Upper lobe of left lung (tissue), 6 donors: Measurements from ENCODE around the gene CLCN2. TPM values are rescaled to one million over a fixed set of nuclear protein-coding genes. Genes with fewer than 3 reads are reported as not detected.
A peak's percentile ranks its signal among the peaks of the same experiment; 100 is the strongest.

Experiments used
- ATAC-seq, 2 donors: fragments of 200-7000 bp; cut with Tn5 transposase; one replicate each; pipeline ENCODE4 v1.9.1; 2022; ENCODE audit warnings: mild to moderate bottlenecking in 2 of 2, moderate library complexity in 2 of 2; ENCODE audit not compliant: low FRiP score in 2 of 2
- DNase-seq, 2 donors: peaks; one replicate each; pipeline ENCODE4 v3.0.0-alpha.2; 2019 to 2020
- H3K27ac ChIP-seq, 4 donors: fragments of 200-600 bp; sonication (generic); one replicate each; pipeline ENCODE4 v1.5.1; 2016 to 2019
- H3K27me3 ChIP-seq, 4 donors: fragments of 200-600 bp; sonication (generic); one replicate each; pipeline ENCODE4 v1.5.1; 2017 to 2019
- H3K36me3 ChIP-seq, 4 donors: fragments of 200-600 bp; sonication (generic); one replicate each; pipeline ENCODE4 v1.5.1; 2016 to 2019
- H3K4me1 ChIP-seq, 4 donors: fragments of 200-600 bp; sonication (generic); one replicate each; pipeline ENCODE4 v1.5.1; 2018 to 2019
- H3K4me3 ChIP-seq, 4 donors: fragments of 200-600 bp; sonication (generic); one replicate each; pipeline ENCODE4 v1.5.1; 2017 to 2019; ENCODE audit warnings: mild to moderate bottlenecking in 2 of 4, moderate library complexity in 1 of 4
- H3K9me3 ChIP-seq, 4 donors: fragments of 200-600 bp; sonication (generic); one replicate each; pipeline ENCODE4 v1.5.1; 2018 to 2019
- EP300 ChIP-seq, 4 donors: sonication (generic); formaldehyde crosslinking; IDR thresholded peaks; one replicate each; pipeline ENCODE4 v1.5.1; 2017; ENCODE audit warnings: antibody characterized with exemption in 4 of 4, control low read depth in 2 of 4
- POLR2A ChIP-seq, 4 donors: fragments of 450-650 bp; IDR thresholded peaks; one replicate each; pipeline ENCODE4 v1.5.1; 2016 to 2017; ENCODE audit warnings: antibody characterized with exemption in 4 of 4, mild to moderate bottlenecking in 2 of 4
- POLR2AphosphoS5 ChIP-seq, 2 donors: sonication (generic); formaldehyde crosslinking; IDR thresholded peaks; one replicate each; pipeline ENCODE4 v1.5.1; 2017; ENCODE audit warnings: antibody characterized with exemption in 2 of 2
- WGBS, 2 donors: methylation state at CpG; one replicate each; pipeline ENCODE4 v1.1.5; 2017 to 2018; 5-methylcytosine and 5-hydroxymethylcytosine counted together
- small RNA-seq, 4 donors: library from RNA; depleted of rRNA; stranded (forward); fragments of <200 nt; gene quantifications; one replicate each; pipeline ENCODE3, GENCODE V24; 2016
- total RNA-seq, 6 donors: library from RNA; depleted of rRNA in 4 of 6; stranded (reverse); fragments of >200 nt in 4 of 6; gene quantifications; one replicate each; pipeline versions ENCODE4 v1.1.0 to v1.2.1, GENCODE V29; 2016 to 2021
- TF ChIP-seq, protein P1 (sequence below), 6 experiments: fragments of 450-650 bp in 4 of 6; fragments of 200-600 bp in 2 of 6; sonication (generic) in 2 of 6; IDR thresholded peaks; one replicate each; pipeline ENCODE4 v1.5.1; 2016 to 2019; ENCODE audit warnings: antibody characterized with exemption in 6 of 6
- donor health status: DM: no; HTN: no; CAD: no; lungs with moderate emphysema.
- donor health status: DM: no; HTN: yes; CAD: no; lungs with severe emphysema.

The CLCN2 gene
- total RNA-seq, 6 donors from 2014 or later: 3.0 to 14.7 (median 5.3) TPM

DNA sequence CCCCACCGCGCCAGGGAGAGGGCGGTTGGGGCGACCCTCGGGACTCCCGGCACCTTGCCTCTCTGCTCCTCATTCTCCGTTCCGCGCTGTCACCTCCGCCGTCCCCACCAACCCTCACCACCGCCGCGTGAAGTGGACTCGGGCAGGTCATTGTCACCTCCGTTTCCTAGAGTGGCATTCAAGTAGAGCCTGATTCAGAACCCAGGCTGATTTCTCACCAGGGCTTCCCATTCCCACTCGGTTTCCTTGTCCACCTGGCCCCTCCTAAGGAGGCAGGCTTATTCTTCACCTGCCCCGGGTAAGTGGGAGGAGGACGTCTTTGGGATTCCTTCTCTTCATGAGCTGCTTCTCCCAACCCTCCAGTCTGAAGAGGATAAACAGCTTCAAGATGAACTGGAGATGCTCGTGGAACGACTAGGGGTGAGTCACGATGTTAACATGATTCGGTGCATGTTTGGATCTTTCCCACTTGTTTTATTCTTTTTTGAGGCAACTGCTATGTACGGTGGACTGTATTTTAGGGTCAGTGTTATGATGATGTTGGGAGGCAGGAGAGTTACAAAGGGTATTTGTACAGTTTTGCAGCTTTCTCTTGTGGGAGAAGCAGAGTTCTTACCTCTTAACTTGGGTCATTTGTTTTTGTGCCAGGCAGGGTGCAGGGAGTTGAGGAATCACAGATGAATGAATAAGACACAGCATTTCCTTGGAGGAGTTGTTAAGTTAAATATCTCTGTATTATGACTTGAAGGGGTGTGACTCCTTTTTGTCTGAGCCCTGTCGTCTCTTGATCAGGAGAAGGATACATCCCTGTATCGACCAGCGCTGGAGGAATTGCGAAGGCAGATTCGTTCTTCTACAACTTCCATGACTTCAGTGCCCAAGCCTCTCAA lies 61.7 kb downstream of the CLCN2 start:
- Histone ChIP-seq H3K4me3 (peak overlapping the region; percentile 54 to 97 (median 68)), H3K9me3 (no peaks in the 10 kb centered on the region), H3K36me3 (peaks cover 30 to 47% (median 42%) of the 10 kb centered on the region in 4 donors), H3K4me1 (peaks cover 12 to 21% (median 16%) of the 10 kb centered on the region in 4 donors), H3K27me3 (no peaks in the 10 kb centered on the region), H3K27ac (peak overlapping the region; percentile 75 to 89 (median 85))
- no peak for TF ChIP-seq POLR2A (IDR thresholded peaks at IDR 0.05)
- no peak for TF ChIP-seq EP300 (IDR thresholded peaks at IDR 0.05)
- TF ChIP-seq POLR2AphosphoS5 (IDR thresholded peaks at IDR 0.05): no peak
- TF ChIP-seq, protein P1, sequence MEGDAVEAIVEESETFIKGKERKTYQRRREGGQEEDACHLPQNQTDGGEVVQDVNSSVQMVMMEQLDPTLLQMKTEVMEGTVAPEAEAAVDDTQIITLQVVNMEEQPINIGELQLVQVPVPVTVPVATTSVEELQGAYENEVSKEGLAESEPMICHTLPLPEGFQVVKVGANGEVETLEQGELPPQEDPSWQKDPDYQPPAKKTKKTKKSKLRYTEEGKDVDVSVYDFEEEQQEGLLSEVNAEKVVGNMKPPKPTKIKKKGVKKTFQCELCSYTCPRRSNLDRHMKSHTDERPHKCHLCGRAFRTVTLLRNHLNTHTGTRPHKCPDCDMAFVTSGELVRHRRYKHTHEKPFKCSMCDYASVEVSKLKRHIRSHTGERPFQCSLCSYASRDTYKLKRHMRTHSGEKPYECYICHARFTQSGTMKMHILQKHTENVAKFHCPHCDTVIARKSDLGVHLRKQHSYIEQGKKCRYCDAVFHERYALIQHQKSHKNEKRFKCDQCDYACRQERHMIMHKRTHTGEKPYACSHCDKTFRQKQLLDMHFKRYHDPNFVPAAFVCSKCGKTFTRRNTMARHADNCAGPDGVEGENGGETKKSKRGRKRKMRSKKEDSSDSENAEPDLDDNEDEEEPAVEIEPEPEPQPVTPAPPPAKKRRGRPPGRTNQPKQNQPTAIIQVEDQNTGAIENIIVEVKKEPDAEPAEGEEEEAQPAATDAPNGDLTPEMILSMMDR (IDR thresholded peaks at IDR 0.05): no peak
- ATAC-seq (no peak), DNase-seq (no peak)
- 23 to 31% methylated on average over 18 to 24 of the region's 29 CpGs for WGBS, 2 donors

DNA sequence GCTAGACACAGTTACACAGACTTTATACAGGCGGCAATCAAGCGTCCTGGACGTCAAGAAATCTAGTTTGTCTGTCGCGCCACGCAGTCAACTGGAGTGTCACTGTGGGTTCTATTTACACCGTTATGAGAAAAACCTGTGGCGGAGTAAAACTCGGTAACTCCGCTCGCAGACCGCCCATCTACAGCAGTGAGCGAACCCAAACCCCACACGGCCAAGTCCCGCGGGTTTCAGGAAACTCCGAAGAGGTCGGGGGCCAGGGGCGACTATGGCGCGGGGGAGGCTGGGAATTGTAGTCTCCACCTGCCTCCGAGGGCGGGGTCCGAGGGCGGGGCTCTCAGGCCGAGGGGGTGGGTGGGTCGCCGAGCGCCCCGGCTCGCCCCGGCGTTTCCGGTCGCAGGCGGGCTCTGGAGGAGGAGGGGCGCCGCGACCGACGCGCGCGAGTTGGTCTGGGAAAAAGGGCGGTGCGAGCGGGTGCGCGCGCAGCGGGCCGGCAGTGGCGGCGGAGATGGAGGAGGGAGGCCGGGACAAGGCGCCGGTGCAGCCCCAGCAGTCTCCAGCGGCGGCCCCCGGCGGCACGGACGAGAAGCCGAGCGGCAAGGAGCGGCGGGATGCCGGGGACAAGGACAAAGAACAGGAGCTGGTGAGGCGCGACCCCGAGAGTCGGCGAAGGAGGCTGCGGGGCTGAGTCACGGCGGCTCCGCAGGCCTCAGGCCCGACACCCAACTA lies 62.5 kb downstream of the CLCN2 start, which contains the start of gene PSMD2:
Gene PSMD2 (plus strand): TSS at position 483 of the 729 bp plus-strand sequence. CDS start 26 bp downstream, at position 509.
- DNase-seq: peak; percentile 98 to 100
- H3K27me3 ChIP-seq: no peaks in the 10 kb centered on the region
- peak within 1 kb of the TSS; percentile 54 to 97 (median 68) for H3K4me3 ChIP-seq
- H3K27ac ChIP-seq: peak within 1 kb of the TSS; percentile 75 to 89 (median 85)
- peaks cover 23 to 39% (median 34%) of the 10 kb centered on the region in 4 donors for H3K36me3 ChIP-seq
- peaks cover 12 to 21% (median 16%) of the 10 kb centered on the region in 4 donors for H3K4me1 ChIP-seq
- 0 to 2% methylated on average over 28 to 51 of the region's 78 CpGs for WGBS, 2 donors
- no peaks in the 10 kb centered on the region for H3K9me3 ChIP-seq
- peak; percentile 99 to 100 for ATAC-seq
- TF ChIP-seq, protein P1 (IDR thresholded peaks at IDR 0.05): peak in 4 of 6 experiments; percentile 8 to 37 (median 30)
- TF ChIP-seq EP300 (IDR thresholded peaks at IDR 0.05): peak in 1 of 4 donors; percentile 59
- peak; percentile 85 to 93 for TF ChIP-seq POLR2AphosphoS5 (IDR thresholded peaks at IDR 0.05)
- peak in 3 of 4 donors; percentile 53 to 92 (median 61) for TF ChIP-seq POLR2A (IDR thresholded peaks at IDR 0.05)

DNA sequence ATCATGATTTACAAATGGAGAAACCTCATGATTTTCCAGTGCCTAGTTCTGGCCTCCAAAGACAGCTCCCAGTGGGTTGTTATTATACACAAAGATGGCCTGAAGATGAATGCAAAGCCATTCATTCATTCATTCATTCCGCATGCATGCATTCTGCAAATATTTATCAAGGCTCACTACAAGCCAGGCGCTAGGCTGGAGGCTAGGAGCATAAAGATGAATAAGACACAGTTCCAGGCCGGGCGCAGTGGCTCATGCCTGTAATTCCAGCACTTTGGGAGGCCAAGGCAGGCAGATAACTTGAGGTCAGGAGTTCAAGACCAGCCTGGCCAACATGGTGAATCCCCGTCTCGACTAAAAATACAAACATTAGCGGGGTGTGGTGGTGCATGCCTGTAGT lies 64.8 kb downstream of the CLCN2 start:
- no peak overlapping the region for H3K4me3 ChIP-seq
- TF ChIP-seq POLR2A (IDR thresholded peaks at IDR 0.05) (no peak), EP300 (IDR thresholded peaks at IDR 0.05) (no peak), POLR2AphosphoS5 (IDR thresholded peaks at IDR 0.05) (no peak)
- TF ChIP-seq, protein P1 (IDR thresholded peaks at IDR 0.05): no peak
- H3K36me3 ChIP-seq: peaks cover 5 to 16% (median 11%) of the 10 kb centered on the region in 4 donors
- no peak for DNase-seq
- no peaks in the 10 kb centered on the region for H3K27me3 ChIP-seq
- H3K27ac ChIP-seq: no peak overlapping the region
- ATAC-seq: no peak
- no peaks in the 10 kb centered on the region for H3K9me3 ChIP-seq
- peaks cover 12 to 21% (median 16%) of the 10 kb centered on the region in 4 donors for H3K4me1 ChIP-seq
- 75 to 84% methylated on average over 7 of the region's 7 CpGs for WGBS, 2 donors

Small RNA genes lying within 50 kb of the gene (small RNA-seq; reads per million reads assigned to genes)
- 1,653 to 4,235 (median 2,244) reads per million in 4 donors for gene SNORD66

Other genes with a start within 250 kb of the CLCN2 start
- gene EIF2B5, start 226.2 kb downstream of the CLCN2 start, total RNA-seq: 10 to 100 TPM; 31.4 to 37.6 (median 34.2) TPM
- 100 to 1,000 TPM in 1 of 6 donors, 10 to 100 TPM in 5; 36.5 to 106 (median 62.8) TPM for gene DVL3, start 206.2 kb downstream of the CLCN2 start, total RNA-seq
- 100 to 1,000 TPM; 132 to 280 (median 198) TPM for gene AP2M1, start 186.8 kb downstream of the CLCN2 start, total RNA-seq
- 100 to 1,000 TPM in 1 of 6 donors, 10 to 100 TPM in 5; 52.6 to 184 (median 73.1) TPM for gene ABCF3, start 175.4 kb downstream of the CLCN2 start, total RNA-seq
- gene VWA5B2, start 132.0 kb downstream of the CLCN2 start, total RNA-seq: 1 to 10 TPM in 2 of 6 donors, under 1 TPM in 3, not detected in 1; 0.17 to 1.2 (median 0.51) TPM
- 10 to 100 TPM; 16.2 to 60.8 (median 37.6) TPM for gene ALG3, start 112.6 kb downstream of the CLCN2 start, total RNA-seq
- 1 to 10 TPM; 1.8 to 8.8 (median 4.1) TPM for gene EEF1AKMT4, start 111.9 kb downstream of the CLCN2 start, total RNA-seq
- gene CAMK2N2, start 100.1 kb downstream of the CLCN2 start, total RNA-seq: under 1 TPM in 2 of 6 donors, not detected in 4; 0.26 to 0.44 TPM
- gene ECE2, start 85.6 kb downstream of the CLCN2 start, total RNA-seq: not detected
- gene PSMD2, start 62.4 kb downstream of the CLCN2 start, total RNA-seq: 100 to 1,000 TPM; 144 to 259 (median 165) TPM
- gene EIF4G1, start 47.0 kb downstream of the CLCN2 start, total RNA-seq: 100 to 1,000 TPM; 278 to 408 (median 326) TPM
- 10 to 100 TPM; 14.8 to 52.7 (median 25.2) TPM for gene FAM131A, start 24.0 kb downstream of the CLCN2 start, total RNA-seq
- 100 to 1,000 TPM in 1 of 6 donors, 10 to 100 TPM in 5; 41.4 to 235 (median 66.2) TPM for gene POLR2H, start 105 bp upstream of the CLCN2 start, total RNA-seq
- gene THPO, start 16.6 kb upstream of the CLCN2 start, total RNA-seq: under 1 TPM in 2 of 6 donors, not detected in 4; 0.14 to 0.84 TPM
- 10 to 100 TPM in 1 of 6 donors, 1 to 10 TPM in 5; 2.1 to 40.9 (median 4.3) TPM for gene CHRD, start 18.4 kb upstream of the CLCN2 start, total RNA-seq
- gene EPHB3, start 200.2 kb upstream of the CLCN2 start, total RNA-seq: 1 to 10 TPM; 3.1 to 10.0 (median 7.2) TPM